GM21619 (cell line): ENCODE results near the gene GPR108.
"Not testable (repeated sequence)": the region's sequence is repeated elsewhere in the genome, so short reads cannot be mapped to it uniquely, and the experiment has no call there.

Experiments
- ATAC-seq: cut with Tn5 transposase; IDR thresholded peaks from one replicate; pipeline ENCODE4 v1.9.1; 2021; ENCODE audit not compliant: unreplicated experiment

The GPR108 gene

GRCh38 chr19:6721138-6721474 lies 16.3 kb downstream of the GPR108 start:
- no peak for ATAC-seq

- ATAC-seq, result no peak
These were observed 16.8 kb downstream of the GPR108 start, which contains the start of gene C3 for GRCh38 chr19:6720369-6721137. Gene C3 (minus strand): TSS chr19:6720650. CDS start chr19:6720589, 61 bp downstream.

GRCh38 chr19:6719992-6720368 lies 17.4 kb downstream of the GPR108 start:
- no peak for ATAC-seq

DNA sequence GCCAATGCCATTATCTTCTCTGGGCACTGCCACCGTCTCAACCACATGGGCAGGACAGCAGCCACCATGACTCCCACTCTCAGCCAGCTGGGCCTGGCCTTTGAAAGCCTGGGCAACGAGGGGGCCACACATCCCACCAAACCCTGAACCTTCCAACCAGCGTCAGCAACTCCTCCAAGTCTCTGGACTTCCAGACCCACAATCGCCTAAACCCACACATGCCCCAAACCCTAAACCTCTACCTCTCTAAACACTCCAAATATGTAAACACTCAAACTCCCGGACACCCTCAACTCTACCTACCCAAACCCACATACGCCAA lies 17.9 kb downstream of the GPR108 start:
- no peak for ATAC-seq

- no peak for ATAC-seq
These were observed 18.4 kb downstream of the GPR108 start for GRCh38 chr19:6718741-6719539.

- ATAC-seq, result no peak
These were observed 19.2 kb downstream of the GPR108 start for GRCh38 chr19:6718111-6718740.

DNA sequence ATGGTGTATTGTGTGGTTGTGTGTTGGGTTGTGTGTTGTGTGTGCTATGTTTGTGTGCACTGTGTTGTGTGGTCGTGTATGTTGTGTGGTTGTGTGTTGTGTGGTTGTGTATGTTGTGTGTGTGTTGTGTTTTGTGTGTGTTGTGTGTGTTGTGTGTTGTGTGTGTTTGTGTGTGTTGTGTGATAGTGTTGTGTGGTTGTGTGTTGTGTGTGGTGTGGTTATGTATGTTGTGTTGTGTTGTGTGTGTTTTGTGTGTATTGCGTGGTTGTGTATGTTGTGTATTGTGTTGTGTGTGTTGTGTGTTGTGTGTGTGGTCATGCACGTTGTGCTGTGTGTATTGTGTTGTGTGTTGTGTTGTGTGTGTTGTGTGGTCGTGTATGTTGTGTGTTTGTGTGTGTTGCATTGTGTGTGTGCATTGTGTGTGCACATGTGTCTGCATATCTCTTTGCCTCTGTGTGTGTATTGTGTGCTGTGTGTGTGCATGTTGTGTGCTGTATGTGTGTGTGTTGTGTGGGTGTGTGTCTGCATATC lies 19.9 kb downstream of the GPR108 start:
- ATAC-seq, result no peak

GRCh38 chr19:6717036-6717435 lies 20.3 kb downstream of the GPR108 start:
- no peak for ATAC-seq

- no peak for ATAC-seq
These were observed 20.8 kb downstream of the GPR108 start for GRCh38 chr19:6716610-6716970.

GRCh38 chr19:6714749-6715555 lies 22.4 kb downstream of the GPR108 start:
- no peak for ATAC-seq

DNA sequence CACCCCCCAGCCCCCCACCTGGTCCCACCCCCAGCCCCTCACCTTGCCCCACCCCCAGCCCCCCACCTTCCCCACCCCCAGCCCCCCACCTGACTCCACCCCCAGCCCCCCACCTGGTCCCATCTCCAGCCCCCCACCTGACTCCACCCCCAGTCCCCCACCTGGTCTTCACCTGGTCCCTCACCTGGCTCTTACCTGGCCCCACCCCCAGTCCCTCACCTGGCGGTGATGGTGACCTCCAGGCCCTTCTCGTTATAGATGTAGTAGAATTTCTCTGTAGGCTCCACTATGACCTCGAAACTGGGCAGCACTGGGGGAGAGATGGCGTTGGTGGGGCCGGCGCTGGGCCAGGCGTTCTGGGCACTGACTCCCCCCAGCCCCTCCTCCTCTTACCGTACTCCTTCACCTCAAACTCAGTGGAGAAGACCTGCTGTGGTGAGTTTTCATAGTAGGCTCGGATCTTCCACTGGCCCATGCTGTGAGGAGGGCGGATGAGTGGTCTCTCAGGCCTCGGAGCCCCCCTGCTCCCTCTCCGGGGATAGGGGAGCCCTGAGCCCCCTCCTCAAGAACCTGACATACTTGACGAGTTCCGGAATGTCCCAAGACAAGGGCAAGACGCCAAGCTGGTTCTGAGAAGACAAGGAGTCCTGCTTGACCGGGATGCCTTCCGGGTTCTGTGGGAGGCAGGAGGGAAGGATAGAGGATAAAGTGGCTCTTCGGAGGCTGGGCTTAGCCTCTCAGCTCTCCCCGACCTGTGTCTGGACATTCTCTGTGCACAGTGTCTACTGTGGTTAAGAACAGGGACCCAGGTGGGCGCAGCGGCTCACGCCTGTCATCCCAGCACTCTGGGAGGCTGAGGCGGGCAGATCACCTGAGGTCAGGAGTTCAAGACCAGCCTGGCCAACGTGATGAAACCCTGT lies 23.3 kb downstream of the GPR108 start:
- ATAC-seq, result no peak

GRCh38 chr19:6712692-6713670 lies 24.4 kb downstream of the GPR108 start:
- no peak for ATAC-seq

DNA sequence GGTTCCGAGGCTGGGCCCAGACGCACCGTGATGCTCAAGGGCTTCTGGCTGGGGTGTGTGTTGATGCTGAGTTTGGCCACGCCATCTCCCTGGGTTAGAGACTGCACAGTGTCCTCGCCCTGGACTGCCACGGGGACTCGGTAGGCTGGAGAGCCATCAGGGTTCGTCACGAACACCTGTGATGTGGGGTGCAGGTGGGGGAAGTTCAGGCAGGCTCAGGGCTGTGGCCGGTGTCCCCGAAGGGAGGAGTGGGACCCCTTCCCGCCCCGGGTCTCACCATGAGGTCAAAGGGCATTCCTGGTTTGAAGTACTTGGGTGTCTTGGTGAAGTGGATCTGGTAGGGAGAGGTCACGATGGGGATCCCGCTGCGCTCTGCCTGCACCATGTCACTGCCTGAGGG lies 25.1 kb downstream of the GPR108 start:
- no peak for ATAC-seq

GRCh38 chr19:6711605-6712004 lies 25.8 kb downstream of the GPR108 start:
- no peak for ATAC-seq

DNA sequence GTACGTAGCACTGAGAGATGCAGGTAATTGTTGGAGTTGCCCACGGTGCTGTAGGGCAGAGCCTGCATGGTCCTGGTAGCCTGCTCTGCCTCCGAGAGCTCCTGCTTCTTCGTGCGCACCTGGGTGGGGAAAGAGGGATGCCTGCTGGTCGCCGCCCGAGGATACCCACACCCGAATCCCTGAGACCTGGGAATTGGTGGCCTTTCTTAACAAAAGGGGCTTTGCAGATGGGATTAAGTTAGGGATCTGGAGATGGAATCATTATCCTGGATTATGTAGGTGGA lies 26.4 kb downstream of the GPR108 start:
- ATAC-seq, result no peak

DNA sequence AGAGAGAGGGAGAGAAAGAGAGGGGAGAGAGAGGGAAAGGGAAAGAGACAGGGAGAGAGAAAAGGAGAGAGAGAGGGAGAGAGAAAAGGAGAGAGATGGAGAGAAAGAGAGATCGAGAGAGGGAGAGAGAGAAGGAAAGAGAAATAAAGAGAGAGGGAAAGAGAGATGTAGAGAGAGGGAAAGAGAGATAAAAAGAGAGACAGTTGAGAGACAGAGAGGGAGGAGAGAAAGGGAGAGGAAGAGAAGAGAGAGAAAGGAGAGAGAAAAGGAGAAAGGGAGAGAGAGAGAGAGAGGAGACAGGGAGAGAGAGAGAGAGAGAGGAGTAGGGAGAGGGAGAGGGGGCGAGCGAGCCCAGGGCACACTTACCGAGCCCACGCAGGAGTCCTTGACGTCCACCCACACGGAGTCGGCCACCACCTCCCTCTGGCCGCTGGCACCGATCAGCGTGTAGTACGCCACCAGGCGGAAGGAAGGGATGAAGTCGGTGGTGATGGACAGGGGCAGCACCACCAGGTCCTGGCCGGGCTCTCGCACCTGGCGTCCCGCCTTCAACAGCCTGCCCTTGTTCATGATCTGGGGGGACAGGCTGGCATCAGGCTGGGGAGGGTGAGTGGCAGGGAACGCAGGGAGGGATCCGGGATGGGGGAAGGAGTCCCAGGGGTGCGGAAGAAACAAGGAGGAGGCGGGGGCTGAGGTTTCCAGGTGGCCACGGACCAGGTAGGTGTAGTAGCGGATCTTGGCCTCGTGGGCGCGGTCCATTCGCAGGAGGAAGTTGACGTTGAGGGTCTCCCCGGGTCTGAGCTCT lies 26.9 kb downstream of the GPR108 start:
- ATAC-seq, result no peak

- no peak for ATAC-seq
These were observed 27.8 kb downstream of the GPR108 start for GRCh38 chr19:6709549-6709948.

DNA sequence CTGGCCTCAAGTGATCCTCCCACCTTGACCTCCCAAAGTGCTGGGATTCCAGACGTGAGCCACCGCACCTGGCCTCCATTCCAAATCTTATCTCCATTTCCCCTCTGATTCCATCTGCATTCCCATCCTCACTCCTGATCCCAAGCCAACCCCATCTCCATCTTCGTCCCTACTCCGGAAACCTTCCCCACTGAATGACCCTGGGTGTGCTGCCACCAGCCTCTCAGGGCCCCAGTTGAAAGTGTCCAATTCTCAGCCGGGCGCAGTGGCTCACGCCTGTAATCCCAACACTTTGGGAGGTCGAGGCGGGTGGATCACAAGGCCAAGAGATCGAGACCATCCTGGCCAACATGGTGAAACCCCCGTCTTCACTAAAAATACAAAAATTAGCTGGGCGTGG lies 28.5 kb downstream of the GPR108 start:
- ATAC-seq, result not testable (repeated sequence)
